HG02973 (cell line): Measurements from ENCODE around the gene PCDHGB7.
A peak's percentile ranks its signal among the peaks of the same experiment; 100 is the strongest.
"Not testable (repeated sequence)": the region's sequence is repeated elsewhere in the genome, so short reads cannot be mapped to it uniquely, and the experiment has no call there.

Experiments used
- ATAC-seq: cut with Tn5 transposase; IDR thresholded peaks from one replicate; pipeline ENCODE4 v1.9.1; 2021; ENCODE audit warnings: moderate library complexity; ENCODE audit not compliant: unreplicated experiment

Gene PCDHGB7

GRCh38 chr5:141422742-141423291 is 5.3 kb downstream of the PCDHGB7 start:
- no peak for ATAC-seq

GRCh38 chr5:141427783-141428426 is 10.4 kb downstream of the PCDHGB7 start:
- no peak for ATAC-seq

- ATAC-seq = peak; percentile 86
Measured at GRCh38 chr5:141430332-141431113, 13.0 kb downstream of the PCDHGB7 start, which contains the start of gene PCDHGA12. Gene PCDHGA12 (plus strand): TSS chr5:141430507. CDS start chr5:141430760, 253 bp downstream.

GRCh38 chr5:141431286-141431685 is 13.8 kb downstream of the PCDHGB7 start:
- ATAC-seq = peak; percentile 48

GRCh38 chr5:141432308-141432707 is 14.8 kb downstream of the PCDHGB7 start:
- not testable (repeated sequence) for ATAC-seq

- not testable (repeated sequence) for ATAC-seq
Measured at GRCh38 chr5:141432726-141433125, 15.2 kb downstream of the PCDHGB7 start.

- no peak for ATAC-seq
Measured at GRCh38 chr5:141434006-141434405, 16.5 kb downstream of the PCDHGB7 start.

- no peak for ATAC-seq
Measured at GRCh38 chr5:141437221-141437620, 19.7 kb downstream of the PCDHGB7 start.

GRCh38 chr5:141439411-141440141 is 22.1 kb downstream of the PCDHGB7 start:
- no peak for ATAC-seq

GRCh38 chr5:141440341-141440740 is 22.9 kb downstream of the PCDHGB7 start:
- no peak for ATAC-seq

GRCh38 chr5:141441571-141442170 is 24.2 kb downstream of the PCDHGB7 start:
- no peak for ATAC-seq

GRCh38 chr5:141465351-141465750 is 47.9 kb downstream of the PCDHGB7 start:
- no peak for ATAC-seq
